Activated CD4-positive, alpha-beta T cell treated with anti-CD3 and anti-CD28 coated beads for 24 hours (primary cell): ENCODE results near the gene ST3GAL3.

Experiments used
- DNase-seq, 2 donors: peaks; one replicate each; pipeline ENCODE4 v3.0.0-alpha.2; 2020; ENCODE audit warnings: low read depth in 2 of 2

The ST3GAL3 gene

GRCh38 chr1:43963890-43964289, 256.6 kb downstream of the ST3GAL3 start:
- DNase-seq: no peak

GRCh38 chr1:43965316-43965715, 258.0 kb downstream of the ST3GAL3 start:
- no peak for DNase-seq

GRCh38 chr1:43968348-43968948, 261.1 kb downstream of the ST3GAL3 start:
- DNase-seq: no peak

GRCh38 chr1:43969416-43969745, 262.0 kb downstream of the ST3GAL3 start:
- no peak for DNase-seq

- DNase-seq: peak; percentile 94 to 97
Measured at GRCh38 chr1:43969746-43970466, 262.6 kb downstream of the ST3GAL3 start, which contains the start of gene DPH2. TSS of gene DPH2 (plus strand) at chr1:43970010. CDS start at chr1:43970176, 166 bp downstream.

- no peak for DNase-seq
Measured at GRCh38 chr1:43970502-43970901, 263.2 kb downstream of the ST3GAL3 start.

GRCh38 chr1:43970911-43971310, 263.6 kb downstream of the ST3GAL3 start:
- no peak for DNase-seq

GRCh38 chr1:43971336-43971980, 264.1 kb downstream of the ST3GAL3 start:
- no peak for DNase-seq

GRCh38 chr1:43973981-43974442, 266.7 kb downstream of the ST3GAL3 start:
- no peak for DNase-seq

DNA sequence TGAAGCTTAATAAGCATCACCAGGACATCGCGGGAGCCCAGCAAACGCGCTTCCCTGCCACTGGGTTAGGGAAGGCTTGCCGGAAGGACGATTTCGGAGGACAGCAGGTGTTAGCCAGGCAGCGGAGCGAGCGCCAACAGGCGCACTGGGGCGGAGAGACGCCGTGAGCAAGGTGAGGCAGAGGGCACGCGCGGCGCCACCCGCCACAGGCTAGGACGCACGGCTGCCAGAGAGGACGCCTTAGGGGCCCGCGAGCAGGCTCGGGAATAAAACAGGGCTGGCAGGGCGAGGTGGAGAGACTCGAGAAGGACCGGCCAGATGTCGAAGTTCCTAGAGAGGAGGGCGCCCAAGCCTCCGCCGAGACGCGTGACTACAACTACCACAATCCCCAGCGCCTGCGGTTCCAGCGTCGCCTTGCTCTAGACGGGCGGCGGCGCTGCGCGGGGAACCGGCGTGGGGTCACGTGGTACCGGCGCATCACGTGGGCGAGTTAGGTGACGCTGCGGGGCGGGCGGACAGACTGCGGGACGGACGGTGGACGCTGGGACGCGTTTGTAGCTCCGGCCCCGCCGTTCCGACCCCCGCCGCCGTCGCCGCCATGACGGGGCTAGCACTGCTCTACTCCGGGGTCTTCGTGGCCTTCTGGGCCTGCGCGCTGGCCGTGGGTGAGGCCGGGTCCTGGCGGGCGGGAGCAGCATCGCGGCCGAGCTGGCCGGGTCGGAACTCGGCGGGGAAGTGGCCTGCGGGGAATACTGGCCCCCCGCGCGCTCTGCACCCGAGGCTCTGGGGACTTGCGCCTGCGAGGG, 267.3 kb downstream of the ST3GAL3 start, which contains the start of gene ATP6V0B:
Gene ATP6V0B (plus strand): TSS at position 518 of the 806 bp plus-strand sequence. CDS start 81 bp downstream, at position 599.
- peak; percentile 92 to 97 for DNase-seq

DNA sequence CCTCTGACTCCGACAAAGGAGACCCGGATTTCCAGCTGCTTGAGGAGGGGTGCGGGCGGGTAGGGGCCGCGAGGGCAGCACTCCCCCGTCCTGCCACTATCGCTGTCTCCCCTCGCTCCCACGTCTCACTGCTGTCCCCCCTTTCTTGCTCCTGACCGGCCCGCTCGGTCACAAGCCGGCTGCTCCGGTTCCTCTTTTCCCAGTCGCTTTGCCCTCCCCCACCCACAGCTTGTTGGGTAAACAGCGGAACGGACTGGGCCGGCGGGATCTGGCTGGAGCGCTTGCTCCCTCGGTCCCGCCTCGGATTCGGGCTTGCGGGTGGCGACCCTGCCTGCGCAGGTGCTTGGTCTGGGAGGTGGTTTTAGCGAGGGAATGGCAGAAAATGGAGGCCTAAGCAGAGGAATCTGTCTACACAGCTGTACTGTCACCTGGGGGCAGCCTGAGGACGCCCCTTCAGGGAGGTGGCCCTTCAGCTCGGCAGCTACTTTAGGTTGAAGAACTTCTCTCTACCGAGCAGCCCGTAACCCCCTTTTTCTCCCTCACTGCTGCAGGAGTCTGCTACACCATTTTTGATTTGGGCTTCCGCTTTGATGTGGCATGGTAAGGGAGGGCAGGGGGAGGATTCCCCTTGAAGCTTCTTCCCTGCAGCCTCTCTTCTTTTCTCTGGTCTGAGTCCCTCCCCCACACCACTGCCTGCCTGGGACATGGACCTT, 268.1 kb downstream of the ST3GAL3 start:
- no peak for DNase-seq

DNA sequence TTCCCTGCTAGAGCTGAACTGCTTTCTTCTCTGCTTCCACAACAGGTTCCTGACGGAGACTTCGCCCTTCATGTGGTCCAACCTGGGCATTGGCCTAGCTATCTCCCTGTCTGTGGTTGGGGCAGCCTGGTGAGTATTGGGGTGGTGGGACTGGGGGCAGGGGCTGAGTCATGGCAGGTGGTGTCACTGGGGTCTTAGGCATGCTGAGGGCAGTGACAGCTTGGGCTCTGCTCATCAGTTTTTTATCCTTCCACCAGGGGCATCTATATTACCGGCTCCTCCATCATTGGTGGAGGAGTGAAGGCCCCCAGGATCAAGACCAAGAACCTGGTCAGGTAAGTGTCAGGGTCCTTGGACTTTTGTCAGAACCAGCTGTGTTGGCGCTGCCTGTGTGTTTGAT, 268.7 kb downstream of the ST3GAL3 start:
- DNase-seq: no peak

GRCh38 chr1:43976890-43977289, 269.6 kb downstream of the ST3GAL3 start:
- DNase-seq: no peak

- DNase-seq: no peak
Measured at GRCh38 chr1:43977376-43978263, 270.3 kb downstream of the ST3GAL3 start.

GRCh38 chr1:43978264-43978550, 270.9 kb downstream of the ST3GAL3 start:
- no peak for DNase-seq

- peak in 1 of 2 donors; percentile 25 for DNase-seq
Measured at GRCh38 chr1:43978551-43979260, 271.4 kb downstream of the ST3GAL3 start, which contains the start of gene B4GALT2. TSS of gene B4GALT2 (plus strand) at chr1:43979210. CDS start at chr1:43981161, 1,951 bp downstream.

DNA sequence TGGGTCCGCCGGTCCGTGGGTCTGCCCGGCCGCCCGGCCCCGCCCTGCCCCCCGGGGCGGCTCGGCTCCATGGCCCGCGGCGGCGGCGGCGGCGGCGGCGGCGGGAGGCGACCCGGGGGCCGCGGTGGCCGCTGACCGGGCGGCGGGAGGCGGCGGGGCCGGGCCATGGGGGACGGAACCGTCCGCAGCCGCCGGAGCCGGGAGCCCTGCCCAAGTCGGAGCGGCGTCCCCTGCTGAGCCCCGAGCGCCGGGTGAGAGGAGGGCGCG, 271.9 kb downstream of the ST3GAL3 start:
- DNase-seq: no peak

DNA sequence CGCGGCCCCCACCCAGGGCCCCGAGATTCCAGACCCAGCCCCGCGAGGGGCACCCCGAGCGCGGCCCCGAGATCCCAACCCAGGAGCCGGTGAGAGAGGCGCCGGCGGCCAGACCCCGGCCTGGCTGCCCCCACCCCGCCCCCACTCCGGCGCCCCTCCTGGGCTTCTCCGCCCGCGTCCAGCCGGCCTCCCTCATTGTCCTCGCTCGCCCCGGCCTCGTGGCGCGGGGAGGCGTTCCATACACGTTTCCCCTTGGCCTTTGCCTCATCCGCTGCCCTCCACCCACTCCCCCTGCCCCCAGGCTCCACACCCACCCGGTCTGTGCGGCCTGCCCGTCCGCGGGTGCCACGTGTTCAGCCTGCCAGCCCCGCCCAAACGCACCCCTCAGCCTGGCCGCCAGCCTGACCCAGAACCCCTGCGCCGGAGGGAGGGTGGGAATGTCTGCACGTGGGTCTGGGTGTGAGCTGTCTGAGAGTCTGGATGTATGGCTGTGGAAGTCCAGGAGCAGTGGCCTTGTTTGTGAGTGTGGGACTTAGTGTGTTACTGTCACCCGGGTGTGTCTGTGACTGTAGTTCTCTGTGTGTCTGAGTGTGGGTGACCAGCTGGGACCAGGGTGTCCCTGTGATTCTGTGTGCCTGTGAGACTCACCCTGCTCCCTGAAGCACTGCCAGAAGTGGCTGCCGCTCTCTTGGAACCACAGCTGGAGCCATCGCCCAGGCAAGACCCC, 272.4 kb downstream of the ST3GAL3 start:
- DNase-seq: no peak
